Medulla oblongata (tissue), 1 donor: ENCODE measurements around the gene FURIN.
"Not testable (repeated sequence)": the region's sequence is repeated elsewhere in the genome, so short reads cannot be mapped to it uniquely, and the experiment has no call there.

Experiments used
- DNase-seq: peaks from one replicate; pipeline ENCODE4 v3.0.0-alpha.2; 2015; ENCODE audit errors: extremely low spot score

The FURIN gene

DNA sequence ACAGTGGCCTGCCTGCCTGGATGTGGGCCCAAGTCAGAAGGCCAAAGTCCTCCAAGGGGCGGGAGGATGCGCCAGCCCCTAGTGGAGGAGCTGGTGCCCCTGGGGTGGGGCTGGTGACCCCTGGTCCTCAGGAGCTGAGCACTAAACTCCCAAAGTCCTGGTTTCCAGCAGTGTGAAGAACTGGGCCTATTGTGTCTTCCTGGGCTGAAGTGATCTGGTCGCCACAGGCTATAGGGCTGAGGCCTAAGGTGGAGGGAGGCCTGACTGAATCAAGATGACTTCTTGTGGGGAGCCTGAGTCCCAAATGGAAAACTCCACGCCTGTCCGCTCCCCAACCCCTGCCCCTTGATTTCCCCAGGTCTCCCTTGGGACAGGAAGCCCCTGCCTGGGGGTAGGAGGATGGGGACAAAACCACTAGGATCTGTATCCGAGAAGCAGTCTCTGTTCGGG is 15.2 kb downstream of the FURIN start:
- no peak for DNase-seq

GRCh38 chr15:90883976-90884718 is 15.8 kb downstream of the FURIN start, which contains the start of gene FES:
FES (plus strand) TSS chr15:90884504; CDS start chr15:90885046, 542 bp downstream.
- peak; percentile 61 for DNase-seq

DNA sequence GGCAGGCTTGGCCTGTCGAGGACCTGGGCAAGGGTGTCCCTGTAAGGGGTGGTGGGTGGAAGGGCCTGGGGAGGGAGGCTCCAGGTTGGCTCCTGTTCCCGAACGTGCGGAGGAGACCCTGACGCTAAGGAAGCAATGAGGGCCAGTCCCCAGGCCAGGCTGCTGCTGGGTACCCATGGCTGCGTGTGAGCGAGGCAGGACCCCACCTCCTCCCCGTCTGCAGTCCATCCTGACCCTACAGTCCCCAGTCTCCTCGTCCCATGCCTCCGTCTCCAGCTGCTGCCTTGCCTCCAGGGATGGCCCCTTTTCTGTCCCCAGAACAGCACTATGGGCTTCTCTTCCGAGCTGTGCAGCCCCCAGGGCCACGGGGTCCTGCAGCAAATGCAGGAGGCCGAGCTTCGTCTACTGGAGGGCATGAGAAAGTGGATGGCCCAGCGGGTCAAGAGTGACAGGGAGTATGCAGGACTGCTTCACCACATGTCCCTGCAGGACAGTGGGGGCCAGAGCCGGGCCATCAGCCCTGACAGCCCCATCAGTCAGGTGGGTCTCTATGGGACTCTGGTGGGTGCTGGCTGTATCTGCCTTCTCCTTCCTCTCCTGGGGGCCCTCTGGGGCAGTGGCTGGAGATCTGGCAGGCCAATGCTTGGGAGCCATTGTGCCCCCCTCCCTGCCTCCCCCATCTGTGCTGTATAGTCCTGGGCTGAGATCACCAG is 16.5 kb downstream of the FURIN start:
- DNase-seq = no peak

DNA sequence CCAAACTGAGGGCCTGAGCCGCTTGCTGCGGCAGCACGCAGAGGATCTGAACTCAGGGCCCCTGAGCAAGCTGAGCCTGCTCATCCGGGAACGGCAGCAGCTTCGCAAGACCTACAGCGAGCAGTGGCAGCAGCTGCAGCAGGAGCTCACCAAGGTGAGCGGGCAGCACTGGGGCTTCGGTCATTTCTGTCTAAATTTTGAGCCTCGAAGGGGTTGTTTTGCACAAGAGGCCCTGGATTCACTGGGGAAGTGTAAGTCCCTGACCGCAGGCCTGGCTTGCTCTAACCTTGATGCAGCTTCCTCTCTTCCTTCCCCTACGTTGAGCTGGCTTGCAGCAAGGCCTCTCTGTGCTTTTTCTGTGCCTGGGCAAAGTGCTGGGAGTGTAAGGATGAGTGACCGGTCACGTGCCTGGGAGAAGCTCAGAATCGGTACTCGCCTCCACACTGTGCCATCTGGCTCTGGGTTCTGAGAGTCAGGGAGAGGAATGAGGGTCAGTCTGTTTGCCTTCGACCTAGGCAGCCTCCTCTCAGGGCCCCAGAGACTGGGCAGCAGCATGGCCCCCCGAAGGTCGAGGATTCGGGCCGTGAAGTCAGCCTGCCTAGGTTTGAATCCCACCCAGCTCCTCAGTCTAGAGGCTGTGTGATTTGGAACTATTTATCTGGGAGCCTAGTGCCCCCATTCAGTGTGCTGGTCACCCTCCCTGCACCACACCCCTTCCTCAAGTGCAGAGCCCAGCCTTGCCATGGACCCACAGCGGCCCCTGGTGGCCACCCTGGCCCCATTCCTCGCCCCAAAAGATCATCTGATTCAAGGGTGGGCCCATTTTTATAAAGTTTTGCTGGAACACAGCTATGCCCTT is 17.3 kb downstream of the FURIN start:
- peak; percentile 77 for DNase-seq

GRCh38 chr15:90886291-90886614 is 17.9 kb downstream of the FURIN start:
- DNase-seq = no peak

DNA sequence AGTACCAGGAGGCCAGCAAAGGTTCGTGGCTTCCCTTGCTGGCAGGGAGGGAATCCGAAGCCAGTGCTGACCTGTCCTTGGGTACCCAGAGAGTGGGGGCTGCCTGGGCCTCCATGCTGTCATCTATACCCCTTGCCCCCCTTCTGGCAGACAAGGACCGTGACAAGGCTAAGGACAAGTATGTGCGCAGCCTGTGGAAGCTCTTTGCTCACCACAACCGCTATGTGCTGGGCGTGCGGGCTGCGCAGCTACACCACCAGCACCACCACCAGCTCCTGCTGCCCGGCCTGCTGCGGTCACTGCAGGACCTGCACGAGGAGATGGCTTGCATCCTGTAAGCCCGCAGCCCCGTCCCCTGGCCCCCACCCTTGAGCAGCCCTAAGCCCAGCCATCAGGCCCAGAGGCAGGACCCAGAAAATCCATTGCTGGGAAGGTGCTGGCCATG is 18.7 kb downstream of the FURIN start:
- DNase-seq = no peak

- no peak for DNase-seq
Observed at GRCh38 chr15:90889313-90889730, 20.9 kb downstream of the FURIN start.

DNA sequence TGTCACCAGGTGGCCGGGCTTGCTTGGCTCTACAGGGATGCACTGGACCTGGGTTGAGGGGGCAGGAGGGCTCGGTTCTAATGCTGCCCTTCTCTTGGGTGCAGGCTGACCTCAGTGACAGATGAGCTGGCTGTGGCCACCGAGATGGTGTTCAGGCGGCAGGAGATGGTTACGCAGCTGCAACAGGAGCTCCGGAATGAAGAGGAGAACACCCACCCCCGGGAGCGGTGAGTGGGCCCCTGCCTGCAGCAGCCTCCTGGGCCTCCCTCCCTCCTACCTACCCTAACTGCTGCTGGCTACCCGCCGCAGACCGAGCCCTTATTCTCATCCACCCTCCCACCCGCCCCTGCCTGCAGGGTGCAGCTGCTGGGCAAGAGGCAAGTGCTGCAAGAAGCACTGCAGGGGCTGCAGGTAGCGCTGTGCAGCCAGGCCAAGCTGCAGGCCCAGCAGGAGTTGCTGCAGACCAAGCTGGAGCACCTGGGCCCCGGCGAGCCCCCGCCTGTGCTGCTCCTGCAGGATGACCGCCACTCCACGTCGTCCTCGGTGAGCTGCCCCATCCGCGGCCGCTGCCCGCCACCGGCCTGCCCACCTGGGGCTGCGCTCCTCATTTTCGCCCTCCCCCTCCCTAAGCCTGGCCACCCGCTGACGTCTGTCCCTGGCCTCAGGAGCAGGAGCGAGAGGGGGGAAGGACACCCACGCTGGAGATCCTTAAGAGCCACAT is 21.5 kb downstream of the FURIN start:
- no peak for DNase-seq

DNA sequence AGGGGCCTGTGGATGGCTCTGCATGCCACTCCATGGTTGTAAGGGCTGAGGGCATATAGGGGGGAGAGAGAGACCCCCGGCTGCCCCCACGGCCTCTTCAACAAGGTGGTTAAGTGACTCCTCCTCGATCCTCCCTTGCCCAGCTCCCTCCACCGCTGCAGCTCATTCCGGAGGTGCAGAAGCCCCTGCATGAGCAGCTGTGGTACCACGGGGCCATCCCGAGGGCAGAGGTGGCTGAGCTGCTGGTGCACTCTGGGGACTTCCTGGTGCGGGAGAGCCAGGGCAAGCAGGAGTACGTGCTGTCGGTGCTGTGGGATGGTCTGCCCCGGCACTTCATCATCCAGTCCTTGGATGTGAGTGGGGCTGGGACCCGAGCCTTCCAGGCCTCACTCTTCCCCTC is 22.5 kb downstream of the FURIN start:
- DNase-seq = no peak

DNA sequence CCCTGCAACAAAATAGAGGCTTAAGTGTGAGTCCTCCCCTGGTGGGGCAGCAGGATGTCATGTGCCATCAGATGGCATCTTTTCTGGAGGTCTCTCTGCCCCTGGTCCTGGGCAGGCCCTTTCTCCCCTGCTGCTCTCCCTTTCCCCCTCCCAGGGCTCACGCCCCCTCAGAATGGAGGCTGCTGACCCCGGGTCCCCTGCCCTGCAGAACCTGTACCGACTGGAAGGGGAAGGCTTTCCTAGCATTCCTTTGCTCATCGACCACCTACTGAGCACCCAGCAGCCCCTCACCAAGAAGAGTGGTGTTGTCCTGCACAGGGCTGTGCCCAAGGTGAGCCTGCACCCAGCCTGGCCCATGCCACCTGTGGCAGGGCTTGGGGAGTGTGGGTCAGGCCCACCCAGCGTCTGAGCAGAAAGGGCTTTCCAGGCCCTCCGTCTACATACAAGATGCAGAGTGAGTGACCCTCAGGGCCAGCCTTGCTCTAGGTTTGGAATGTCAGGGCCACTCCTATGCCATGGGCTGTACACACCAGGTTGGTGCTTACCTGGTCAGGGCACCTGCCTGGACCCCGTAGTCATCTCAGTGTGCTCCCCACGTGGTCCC is 23.1 kb downstream of the FURIN start:
- no peak for DNase-seq

GRCh38 chr15:90892023-90892422 is 23.6 kb downstream of the FURIN start:
- DNase-seq = no peak

DNA sequence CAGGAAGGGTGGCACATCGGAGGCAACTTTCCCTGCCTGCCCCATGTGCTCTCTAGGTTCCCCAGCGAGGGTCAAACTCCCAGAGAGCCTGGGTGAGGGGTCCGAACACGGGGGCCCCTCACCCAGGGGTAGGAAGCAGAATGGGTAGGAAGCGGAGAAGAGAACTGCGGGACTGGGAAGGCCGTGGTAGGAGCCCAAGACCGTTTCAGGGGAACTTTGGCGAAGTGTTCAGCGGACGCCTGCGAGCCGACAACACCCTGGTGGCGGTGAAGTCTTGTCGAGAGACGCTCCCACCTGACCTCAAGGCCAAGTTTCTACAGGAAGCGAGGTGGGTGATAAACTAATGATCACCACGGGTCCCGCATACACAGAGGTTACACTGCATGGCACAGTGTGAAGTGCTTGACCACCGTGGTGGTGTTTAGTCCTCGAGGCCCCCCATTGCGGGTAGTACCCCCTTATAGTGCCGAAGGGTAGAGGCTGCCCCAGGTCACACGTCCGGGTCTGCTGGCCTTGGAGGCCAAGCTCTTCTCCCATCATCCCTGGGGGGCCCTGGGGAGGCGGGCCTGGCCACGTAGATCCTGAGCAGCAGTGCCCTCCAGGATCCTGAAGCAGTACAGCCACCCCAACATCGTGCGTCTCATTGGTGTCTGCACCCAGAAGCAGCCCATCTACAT is 24.2 kb downstream of the FURIN start:
- DNase-seq = no peak

GRCh38 chr15:90893175-90894090 is 25.0 kb downstream of the FURIN start:
- no peak for DNase-seq

- peak; percentile 80 for DNase-seq
Observed at GRCh38 chr15:90895571-90896117, 27.3 kb downstream of the FURIN start.

DNA sequence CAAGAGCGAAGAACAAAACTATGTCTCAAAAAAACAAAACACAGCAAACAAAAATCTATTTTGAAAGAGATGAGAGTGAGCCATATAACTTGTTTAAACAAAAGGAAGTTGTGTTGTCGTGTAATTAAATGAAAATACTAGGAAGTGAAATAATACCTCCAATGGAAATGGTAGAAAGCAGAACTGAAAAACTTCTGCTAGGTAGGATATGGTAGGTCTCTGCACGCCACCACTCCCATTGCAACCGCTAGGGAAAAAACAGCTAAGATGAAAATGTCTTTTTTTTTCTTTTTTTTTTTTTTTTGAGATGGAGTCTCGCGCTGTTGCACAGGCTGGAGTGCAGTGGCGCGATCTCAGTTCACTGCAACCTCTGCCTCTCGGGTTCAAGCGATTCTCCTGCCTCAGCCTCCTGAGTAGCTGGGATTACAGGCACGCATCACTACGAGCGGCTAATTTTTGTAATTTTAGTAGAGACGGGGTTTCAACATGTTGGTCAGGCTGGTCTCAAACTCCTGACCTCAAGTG is 28.8 kb downstream of the FURIN start:
- DNase-seq = not testable (repeated sequence)

DNA sequence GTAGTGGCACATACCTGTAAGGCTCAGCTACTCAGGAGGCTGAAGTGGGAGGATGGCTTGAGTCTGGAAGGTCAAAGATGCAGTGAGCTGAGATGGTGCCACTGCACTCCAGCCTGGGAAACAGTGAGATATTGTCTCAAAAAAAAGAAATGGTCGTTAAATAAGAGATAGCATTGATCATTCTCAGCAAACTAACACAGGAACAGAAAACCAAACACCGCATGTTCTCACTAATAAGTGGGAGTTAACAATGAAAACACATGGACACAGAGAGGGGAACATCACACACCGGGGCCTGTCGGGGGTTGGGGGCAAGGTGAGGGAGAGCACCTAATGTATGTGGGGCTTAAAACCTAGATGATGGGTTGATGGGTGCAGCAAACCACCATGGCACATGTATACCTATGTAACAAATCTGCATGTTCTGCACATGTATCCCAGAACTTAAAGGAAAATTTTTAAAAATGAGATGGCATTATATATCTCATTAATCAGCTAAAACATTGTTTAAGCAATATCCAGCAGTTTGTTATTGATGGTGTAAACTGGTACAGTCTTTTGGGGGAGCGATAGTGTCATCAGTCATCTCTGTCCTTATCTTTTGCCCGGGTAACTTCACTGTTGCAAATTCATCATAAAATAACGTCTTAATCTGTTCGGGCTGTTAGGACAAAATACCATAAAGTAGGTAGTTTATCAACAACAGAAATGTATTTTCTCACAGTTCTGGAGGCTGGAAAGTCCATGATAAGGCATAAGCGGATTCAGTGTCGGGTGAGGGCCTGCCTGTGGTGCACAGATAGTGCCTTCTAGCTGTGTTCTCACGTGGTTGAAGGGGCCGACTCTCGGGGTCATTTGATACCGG is 33.0 kb downstream of the FURIN start:
- peak; percentile 60 for DNase-seq

- peak; percentile 89 for DNase-seq
Observed at GRCh38 chr15:90902040-90902839, 33.9 kb downstream of the FURIN start.
